Smooth muscle cell (in vitro differentiated cells): Measurements from ENCODE around the gene TRPV3. TPM values are rescaled to one million over a fixed set of nuclear protein-coding genes. Genes with fewer than 3 reads are reported as not detected.

ENCODE experiments used
- DNase-seq: peaks from one replicate; lab custom pipeline; 2025; ENCODE audit not compliant: unreplicated experiment; lab: John Stamatoyannopoulos, UW
- H2AFZ ChIP-seq: fragments of 200-600 bp; sonication (generic); 2 replicates; pipeline ENCODE4 v1.6.0; 2016; ENCODE audit warnings: antibody characterized with exemption, low read depth, mild to moderate bottlenecking
- H3F3A ChIP-seq: fragments of 200-600 bp; sonication (generic); 2 replicates; pipeline ENCODE4 v1.6.0; 2017; ENCODE audit warnings: antibody characterized with exemption, low read depth
- H3K27ac ChIP-seq: fragments of 200-600 bp; sonication (generic); 2 replicates; pipeline ENCODE4 v1.5.1; 2016; ENCODE audit warnings: low read depth, mild to moderate bottlenecking
- H3K27me3 ChIP-seq: fragments of 200-600 bp; sonication (generic); 2 replicates; pipeline ENCODE4 v1.6.1; 2016; ENCODE audit warnings: low read depth, mild to moderate bottlenecking
- H3K36me3 ChIP-seq: fragments of 200-600 bp; sonication (generic); 2 replicates; pipeline ENCODE4 v1.5.1; 2016; ENCODE audit warnings: low read depth
- H3K4me1 ChIP-seq: fragments of 200-600 bp; sonication (generic); 2 replicates; pipeline ENCODE4 v1.5.1; 2016; ENCODE audit warnings: low read depth
- H3K4me2 ChIP-seq: fragments of 200-600 bp; sonication (generic); 2 replicates; pipeline ENCODE4 v1.6.0; 2016; ENCODE audit warnings: mild to moderate bottlenecking
- H3K4me3 ChIP-seq: fragments of 200-600 bp; sonication (generic); 2 replicates; pipeline ENCODE4 v1.5.1; 2016; ENCODE audit warnings: mild to moderate bottlenecking
- H3K79me2 ChIP-seq: fragments of 200-600 bp; sonication (generic); 2 replicates; pipeline ENCODE4 v1.6.0; 2016; ENCODE audit warnings: low read depth, mild to moderate bottlenecking
- H3K9ac ChIP-seq: fragments of 200-600 bp; sonication (generic); 2 replicates; pipeline ENCODE4 v1.6.0; 2016; ENCODE audit warnings: low read depth
- H3K9me3 ChIP-seq: fragments of 200-600 bp; sonication (generic); replicated peaks from 2 replicates; pipeline ENCODE4 v1.5.1; 2016; ENCODE audit warnings: low read depth
- H4K20me1 ChIP-seq: fragments of 200-600 bp; sonication (generic); 2 replicates; pipeline ENCODE4 v1.6.0; 2016; ENCODE audit warnings: low read depth
- WGBS: methylation state at CpG from one replicate; pipeline ENCODE4 v1.1.7; 2016; ENCODE audit warnings: low lambda C conversion rate; 5-methylcytosine and 5-hydroxymethylcytosine counted together
- polyA plus RNA-seq: library from polyadenylated mRNA; unstranded; fragments of >200 nt; fragmentation: Nextera tagmentation; extraction: Ambion mirVana; gene quantifications from 2 replicates; pipeline ENCODE4 v1.2.1, GENCODE V29; 2016
- total RNA-seq: library from RNA; depleted of rRNA; stranded (reverse); fragments of >200 nt; gene quantifications from 2 replicates; pipeline ENCODE4 v1.2.3, GENCODE V29; 2014
- TF ChIP-seq, protein P1 (sequence below): fragments of 200-600 bp; sonication (generic); IDR thresholded peaks from 2 replicates; pipeline ENCODE4 v1.5.1; 2017; ENCODE audit warnings: borderline replicate concordance, mild to moderate bottlenecking, antibody characterized with exemption; ENCODE audit not compliant: insufficient read depth, poor library complexity, severe bottlenecking

Gene TRPV3
- total and polyA plus RNA-seq, 2 experiments from 2014 or later, result 0.53 to 6.4 TPM

DNA sequence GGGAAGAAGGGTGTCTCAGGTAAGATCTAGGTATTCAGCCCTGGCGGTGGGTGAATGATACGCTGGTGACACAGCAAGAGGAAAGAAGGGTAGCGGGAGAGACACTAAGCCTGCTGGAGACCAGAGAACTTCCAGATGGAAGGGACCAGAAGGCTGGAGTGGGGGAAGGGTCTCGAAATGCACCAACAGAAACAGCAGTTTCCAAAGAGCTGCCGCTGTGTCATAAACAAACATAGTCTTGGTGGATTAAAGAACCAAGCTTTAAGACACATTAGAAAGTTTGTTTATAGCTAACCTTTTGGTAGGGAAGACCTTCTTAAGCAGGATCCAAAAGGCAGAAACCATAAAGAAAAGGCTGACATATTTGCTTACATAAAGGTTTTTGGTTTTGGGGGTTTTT, 20.9 kb downstream of the TRPV3 start:
- H3K36me3 ChIP-seq, result no peaks in the 10 kb centered on the region
- H3F3A ChIP-seq, result no peaks in the 10 kb centered on the region
- no peak for DNase-seq
- H3K79me2 ChIP-seq, result no peaks in the 10 kb centered on the region
- peak overlapping the region; percentile 49 for H2AFZ ChIP-seq
- no peak overlapping the region for H3K4me3 ChIP-seq
- WGBS, result 35% methylated on average over 5 of the region's 5 CpGs
- peak overlapping the region; percentile 90 for H3K4me2 ChIP-seq
- no peaks in the 10 kb centered on the region for H3K27me3 ChIP-seq
- TF ChIP-seq, protein P1, sequence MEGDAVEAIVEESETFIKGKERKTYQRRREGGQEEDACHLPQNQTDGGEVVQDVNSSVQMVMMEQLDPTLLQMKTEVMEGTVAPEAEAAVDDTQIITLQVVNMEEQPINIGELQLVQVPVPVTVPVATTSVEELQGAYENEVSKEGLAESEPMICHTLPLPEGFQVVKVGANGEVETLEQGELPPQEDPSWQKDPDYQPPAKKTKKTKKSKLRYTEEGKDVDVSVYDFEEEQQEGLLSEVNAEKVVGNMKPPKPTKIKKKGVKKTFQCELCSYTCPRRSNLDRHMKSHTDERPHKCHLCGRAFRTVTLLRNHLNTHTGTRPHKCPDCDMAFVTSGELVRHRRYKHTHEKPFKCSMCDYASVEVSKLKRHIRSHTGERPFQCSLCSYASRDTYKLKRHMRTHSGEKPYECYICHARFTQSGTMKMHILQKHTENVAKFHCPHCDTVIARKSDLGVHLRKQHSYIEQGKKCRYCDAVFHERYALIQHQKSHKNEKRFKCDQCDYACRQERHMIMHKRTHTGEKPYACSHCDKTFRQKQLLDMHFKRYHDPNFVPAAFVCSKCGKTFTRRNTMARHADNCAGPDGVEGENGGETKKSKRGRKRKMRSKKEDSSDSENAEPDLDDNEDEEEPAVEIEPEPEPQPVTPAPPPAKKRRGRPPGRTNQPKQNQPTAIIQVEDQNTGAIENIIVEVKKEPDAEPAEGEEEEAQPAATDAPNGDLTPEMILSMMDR, result no peak
- H3K4me1 ChIP-seq, result no peaks in the 10 kb centered on the region
- H4K20me1 ChIP-seq, result no peaks in the 10 kb centered on the region
- no peak overlapping the region for H3K9ac ChIP-seq
- peak overlapping the region; percentile 5 for H3K27ac ChIP-seq
- H3K9me3 ChIP-seq, result no peaks in the 10 kb centered on the region

DNA sequence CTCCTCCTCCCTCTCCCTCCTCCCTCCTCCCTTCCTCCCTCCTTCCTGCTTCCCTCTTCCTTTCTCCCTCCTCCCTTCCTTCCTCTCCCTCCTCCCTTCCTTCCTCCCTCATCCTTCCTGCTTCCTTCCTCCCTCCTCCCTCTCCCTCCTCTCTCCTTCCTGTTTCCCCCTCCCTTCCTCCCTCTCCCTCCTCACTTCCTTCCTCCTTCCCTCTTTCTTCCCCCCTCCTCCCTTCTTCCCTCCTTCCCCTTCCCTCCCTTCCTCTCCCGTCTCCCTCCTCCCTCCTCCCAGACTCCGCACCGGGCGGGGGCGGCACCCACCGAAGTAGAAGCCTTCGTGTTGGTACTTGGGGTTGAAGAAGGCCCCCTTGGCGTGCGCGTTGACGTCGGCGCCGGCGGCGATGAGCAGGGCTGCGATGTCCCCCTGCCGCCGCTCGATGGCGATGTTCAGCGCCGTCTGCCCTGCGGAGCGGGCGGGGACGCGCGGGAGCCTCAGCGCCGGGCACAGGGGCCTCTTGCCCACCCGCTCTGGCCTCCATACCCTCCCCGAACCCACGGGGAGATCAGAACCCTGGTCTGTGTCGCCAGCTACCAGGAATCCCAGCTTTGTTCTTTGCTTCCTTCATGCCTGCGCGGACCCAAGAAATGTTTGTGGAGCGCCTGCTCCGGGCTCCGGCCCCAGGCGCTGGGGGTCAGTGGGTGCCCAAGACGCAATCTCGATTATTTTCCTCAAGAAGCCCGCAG, 22.2 kb downstream of the TRPV3 start:
- TF ChIP-seq, protein P1, result peak; percentile 66
- DNase-seq, result peak; percentile 21

DNA sequence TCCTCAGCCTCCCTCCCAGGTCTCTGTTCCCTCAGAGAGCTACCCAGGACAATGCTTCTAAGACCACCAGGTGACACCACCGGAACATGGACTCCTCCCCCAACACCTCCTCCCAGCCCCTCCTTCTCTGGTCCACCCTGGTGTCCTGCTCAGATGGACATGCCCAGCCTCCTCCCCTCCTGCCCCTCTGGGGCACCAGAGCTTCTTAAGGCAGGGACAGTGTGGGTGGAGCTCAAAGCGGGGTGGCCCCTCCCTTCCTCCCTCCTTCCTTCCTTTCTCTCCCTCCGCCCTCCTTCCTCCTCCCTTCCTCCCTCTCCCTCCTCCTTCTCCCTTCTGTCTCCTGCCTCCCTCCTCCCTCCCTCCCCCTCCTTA, 22.7 kb downstream of the TRPV3 start:
- Histone ChIP-seq H3K4me1 (peaks cover 7% of the 10 kb centered on the region), H3K36me3 (no peaks in the 10 kb centered on the region), H4K20me1 (no peaks in the 10 kb centered on the region), H3K79me2 (no peaks in the 10 kb centered on the region), H3K27ac (no peak overlapping the region), H2AFZ (no peak overlapping the region), H3K27me3 (no peaks in the 10 kb centered on the region), H3K4me3 (no peak overlapping the region), H3F3A (no peaks in the 10 kb centered on the region), H3K9me3 (no peaks in the 10 kb centered on the region), H3K4me2 (no peak overlapping the region), H3K9ac (no peak overlapping the region)
- WGBS, result 29% methylated on average over 2 of the region's 3 CpGs
- TF ChIP-seq, protein P1, result no peak
- DNase-seq, result no peak

More for the DNA sequence above, 22.2 kb downstream of the TRPV3 start:
- Histone ChIP-seq H3K9me3 (no peaks in the 10 kb centered on the region), H4K20me1 (no peaks in the 10 kb centered on the region), H3K9ac (peak overlapping the region; percentile 41), H3K4me3 (peak overlapping the region; percentile 51), H3K27ac (no peak overlapping the region), H3K4me1 (peaks cover 2% of the 10 kb centered on the region), H3K4me2 (peak overlapping the region; percentile 90), H2AFZ (peak overlapping the region; percentile 96), H3K79me2 (no peaks in the 10 kb centered on the region), H3F3A (no peaks in the 10 kb centered on the region), H3K36me3 (no peaks in the 10 kb centered on the region), H3K27me3 (no peaks in the 10 kb centered on the region)
- WGBS, result 7% methylated on average over 29 of the region's 44 CpGs

DNA sequence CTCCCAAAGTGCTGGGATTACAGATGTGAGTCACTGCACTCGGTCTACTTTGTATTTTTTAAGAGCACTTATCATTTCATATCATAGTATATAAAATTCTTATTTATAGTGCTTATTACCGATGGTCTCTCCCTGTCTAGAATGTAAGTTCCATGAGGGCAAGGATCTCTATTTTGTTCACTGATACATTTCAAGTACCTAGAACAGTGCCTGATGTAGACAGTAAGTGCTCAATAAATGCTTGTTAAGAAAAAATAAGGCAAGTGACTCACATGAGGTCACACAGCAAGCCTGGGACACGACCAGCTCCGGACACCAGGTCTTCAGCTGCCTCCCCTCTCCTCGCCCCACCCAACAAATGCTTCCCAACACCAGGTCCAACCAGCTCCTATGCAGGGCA, 23.9 kb downstream of the TRPV3 start:
- no peak overlapping the region for H3K4me2 ChIP-seq
- H3K27ac ChIP-seq, result no peak overlapping the region
- no peaks in the 10 kb centered on the region for H3K36me3 ChIP-seq
- DNase-seq, result no peak
- H3K4me1 ChIP-seq, result peaks cover 9% of the 10 kb centered on the region
- H3F3A ChIP-seq, result no peaks in the 10 kb centered on the region
- no peak overlapping the region for H2AFZ ChIP-seq
- no peak overlapping the region for H3K4me3 ChIP-seq
- H3K9ac ChIP-seq, result no peak overlapping the region
- no peaks in the 10 kb centered on the region for H3K9me3 ChIP-seq
- H3K79me2 ChIP-seq, result no peaks in the 10 kb centered on the region
- no peaks in the 10 kb centered on the region for H3K27me3 ChIP-seq
- TF ChIP-seq, protein P1, result no peak
- 93% methylated on average over 5 of the region's 5 CpGs for WGBS
- H4K20me1 ChIP-seq, result no peaks in the 10 kb centered on the region
